ENCODE results near the gene ITGB1BP1.

DNA sequence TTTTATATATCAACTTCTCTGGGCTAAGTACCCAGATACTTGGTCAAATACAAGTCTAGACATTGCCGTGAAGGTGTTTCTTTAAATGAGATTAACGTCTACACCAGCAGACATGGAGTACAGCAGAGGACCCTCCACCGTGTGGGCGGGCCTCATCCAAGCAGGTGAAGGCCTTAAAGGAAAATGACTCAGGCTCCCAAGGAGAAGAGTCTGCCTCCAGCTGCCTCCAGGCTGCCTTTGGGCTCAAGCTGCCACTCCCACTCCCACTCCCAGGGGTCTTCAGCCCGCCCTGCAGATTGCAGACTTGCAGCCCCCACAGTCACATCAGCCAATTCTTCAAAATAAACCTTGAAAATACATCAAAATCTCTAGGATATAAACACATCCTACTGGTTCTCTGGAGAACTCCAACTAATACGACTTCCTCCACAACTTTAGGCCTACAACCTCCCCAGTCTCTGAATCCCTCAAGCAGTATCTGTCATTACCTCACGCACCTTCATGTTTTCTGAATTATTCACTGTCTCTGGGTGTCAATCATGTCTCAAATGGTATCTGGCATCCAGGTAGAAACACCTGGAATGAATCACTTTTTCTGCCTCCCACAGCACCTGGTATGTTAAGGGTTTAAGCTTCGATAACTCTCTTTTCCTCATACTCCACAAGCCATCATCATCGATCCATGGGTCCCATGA lies 6.9 kb downstream of the ITGB1BP1 start:
- TF ChIP-seq, protein P1, sequence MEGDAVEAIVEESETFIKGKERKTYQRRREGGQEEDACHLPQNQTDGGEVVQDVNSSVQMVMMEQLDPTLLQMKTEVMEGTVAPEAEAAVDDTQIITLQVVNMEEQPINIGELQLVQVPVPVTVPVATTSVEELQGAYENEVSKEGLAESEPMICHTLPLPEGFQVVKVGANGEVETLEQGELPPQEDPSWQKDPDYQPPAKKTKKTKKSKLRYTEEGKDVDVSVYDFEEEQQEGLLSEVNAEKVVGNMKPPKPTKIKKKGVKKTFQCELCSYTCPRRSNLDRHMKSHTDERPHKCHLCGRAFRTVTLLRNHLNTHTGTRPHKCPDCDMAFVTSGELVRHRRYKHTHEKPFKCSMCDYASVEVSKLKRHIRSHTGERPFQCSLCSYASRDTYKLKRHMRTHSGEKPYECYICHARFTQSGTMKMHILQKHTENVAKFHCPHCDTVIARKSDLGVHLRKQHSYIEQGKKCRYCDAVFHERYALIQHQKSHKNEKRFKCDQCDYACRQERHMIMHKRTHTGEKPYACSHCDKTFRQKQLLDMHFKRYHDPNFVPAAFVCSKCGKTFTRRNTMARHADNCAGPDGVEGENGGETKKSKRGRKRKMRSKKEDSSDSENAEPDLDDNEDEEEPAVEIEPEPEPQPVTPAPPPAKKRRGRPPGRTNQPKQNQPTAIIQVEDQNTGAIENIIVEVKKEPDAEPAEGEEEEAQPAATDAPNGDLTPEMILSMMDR (IDR thresholded peaks at IDR 0.05 in 2 of 3, conservative IDR thresholded peaks at IDR 0.05 in 1 of 3; ENCODE audit: control insufficient read depth in 2 of 3, extremely low read depth in 1 of 3, insufficient read depth in 1 of 3, low read depth in 3 of 3, low read length in 3 of 3), result no peak
- TF ChIP-seq FOS (IDR thresholded peaks at IDR 0.05; ENCODE audit: borderline replicate concordance, extremely low read depth, insufficient read length), result no peak
- TF ChIP-seq ASH2L (IDR thresholded peaks at IDR 0.05; ENCODE audit: borderline replicate concordance, low read depth), result no peak
- TF ChIP-seq, protein P2, sequence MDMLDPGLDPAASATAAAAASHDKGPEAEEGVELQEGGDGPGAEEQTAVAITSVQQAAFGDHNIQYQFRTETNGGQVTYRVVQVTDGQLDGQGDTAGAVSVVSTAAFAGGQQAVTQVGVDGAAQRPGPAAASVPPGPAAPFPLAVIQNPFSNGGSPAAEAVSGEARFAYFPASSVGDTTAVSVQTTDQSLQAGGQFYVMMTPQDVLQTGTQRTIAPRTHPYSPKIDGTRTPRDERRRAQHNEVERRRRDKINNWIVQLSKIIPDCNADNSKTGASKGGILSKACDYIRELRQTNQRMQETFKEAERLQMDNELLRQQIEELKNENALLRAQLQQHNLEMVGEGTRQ (IDR thresholded peaks at IDR 0.05; ENCODE audit: borderline replicate concordance, low read depth, low read length), result no peak
- TF ChIP-seq, protein P3, sequence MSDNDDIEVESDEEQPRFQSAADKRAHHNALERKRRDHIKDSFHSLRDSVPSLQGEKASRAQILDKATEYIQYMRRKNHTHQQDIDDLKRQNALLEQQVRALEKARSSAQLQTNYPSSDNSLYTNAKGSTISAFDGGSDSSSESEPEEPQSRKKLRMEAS (IDR thresholded peaks at IDR 0.05; ENCODE audit: low read depth, low read length), result no peak
- no peak for TF ChIP-seq NFIC (IDR thresholded peaks at IDR 0.05; ENCODE audit: low read depth, low read length)
- no peak for TF ChIP-seq JUNB (IDR thresholded peaks at IDR 0.05)
- no peak for TF ChIP-seq CEBPB (IDR thresholded peaks at IDR 0.05; ENCODE audit: borderline replicate concordance in 1 of 2, low read depth in 2 of 2, low read length in 2 of 2)
- no peak for TF ChIP-seq ESRRA (IDR thresholded peaks at IDR 0.05; ENCODE audit: low read length)
- no peak for TF ChIP-seq CREM (IDR thresholded peaks at IDR 0.05; ENCODE audit: low read depth)
- TF ChIP-seq SREBF2 (IDR thresholded peaks at IDR 0.05; ENCODE audit: low read length), result no peak
- TF ChIP-seq MTA3 (IDR thresholded peaks at IDR 0.05; ENCODE audit: borderline replicate concordance, low read length), result no peak

Data from GM12878 (cell line).